ENCODE data around the gene EAF1. TPM values are rescaled to one million over a fixed set of nuclear protein-coding genes. Genes with fewer than 3 reads are reported as not detected.

The EAF1 gene
- total and polyA plus RNA-seq, 2 experiments from 2014 or later = 9.4 to 45.4 TPM

- ATAC-seq (no peak), DNase-seq (ENCODE audit: low spot score) (no peak)
- Histone ChIP-seq H3K79me2 (replicated peaks; ENCODE audit: insufficient read depth) (no peaks in the 10 kb centered on the region), H3K4me2 (no peak overlapping the region), H3K36me3 (ENCODE audit: insufficient read depth) (no peaks in the 10 kb centered on the region), H3F3A (replicated peaks; ENCODE audit: low read depth) (no peaks in the 10 kb centered on the region), H3K4me3 (no peak overlapping the region), H3K4me1 (ENCODE audit: insufficient read depth) (no peaks in the 10 kb centered on the region), H2AFZ (no peak overlapping the region), H4K20me1 (replicated peaks; ENCODE audit: insufficient read depth) (no peaks in the 10 kb centered on the region), H3K9me2 (ENCODE audit: insufficient read depth) (no peaks in the 10 kb centered on the region), H3K27ac (ENCODE audit: low read depth) (no peak overlapping the region), H3K27me3 (ENCODE audit: insufficient read depth) (no peaks in the 10 kb centered on the region)
- H3K36me3 Mint-ChIP-seq (ENCODE audit: low read depth) = no peaks in the 10 kb centered on the region
- H3K27ac Mint-ChIP-seq = no peak overlapping the region
- TF ChIP-seq ETS1 (IDR thresholded peaks at IDR 0.05) (no peak), ZNF114 (CRISPR knock-in tag; IDR thresholded peaks at IDR 0.05) (no peak), EZH2phosphoT487 (IDR thresholded peaks at IDR 0.05; ENCODE audit: unreplicated experiment) (no peak), ZNF462 (CRISPR knock-in tag; IDR thresholded peaks at IDR 0.05) (no peak), POLR2AphosphoS5 (IDR thresholded peaks at IDR 0.05; ENCODE audit: low read depth) (no peak), EZH2 (IDR thresholded peaks at IDR 0.05; ENCODE audit: low read depth, unreplicated experiment) (no peak)
- peaks cover 3% of the 10 kb centered on the region; the same call in 1 of the 3 replicates for H3K9me3 Mint-ChIP-seq
- H3K4me1 Mint-ChIP-seq = no peaks in the 10 kb centered on the region
- no peak overlapping the region for H3K4me3 Mint-ChIP-seq
- H3K27me3 Mint-ChIP-seq (ENCODE audit: insufficient read depth, low read depth, poor library complexity) = no peaks in the 10 kb centered on the region
Observed at GRCh38 chr3:15403965-15404364, 23.4 kb upstream of the EAF1 start.
